ENCODE data around the gene ERG. TPM values are rescaled to one million over a fixed set of nuclear protein-coding genes. Genes with fewer than 3 reads are reported as not detected.

The ERG gene
- polyA plus RNA-seq, 3 donors, result 19.4 to 22.1 (median 21.1) TPM

DNA sequence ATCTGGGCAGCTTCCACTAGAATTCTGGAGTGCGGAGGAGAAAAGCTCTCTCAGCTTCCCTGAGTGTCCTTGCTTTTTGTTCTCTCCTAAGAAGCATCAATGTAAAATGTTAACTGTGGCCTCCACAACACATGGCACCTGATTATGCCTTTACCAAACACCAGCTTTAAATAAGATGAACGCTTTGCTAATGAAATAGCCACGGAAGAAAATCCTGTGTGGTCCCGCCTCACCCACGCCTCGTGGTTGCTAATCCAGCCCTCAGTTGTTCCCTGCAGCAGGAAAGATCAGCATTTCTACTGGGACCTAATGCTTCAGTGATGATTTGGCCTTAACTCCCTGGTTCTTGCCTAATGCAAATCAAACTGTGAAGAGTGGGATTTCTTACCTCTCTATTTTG is 1.8 kb upstream of the ERG start:
- no peak for DNase-seq (ENCODE audit: low read depth in 3 of 3, low spot score in 2 of 3)

DNA sequence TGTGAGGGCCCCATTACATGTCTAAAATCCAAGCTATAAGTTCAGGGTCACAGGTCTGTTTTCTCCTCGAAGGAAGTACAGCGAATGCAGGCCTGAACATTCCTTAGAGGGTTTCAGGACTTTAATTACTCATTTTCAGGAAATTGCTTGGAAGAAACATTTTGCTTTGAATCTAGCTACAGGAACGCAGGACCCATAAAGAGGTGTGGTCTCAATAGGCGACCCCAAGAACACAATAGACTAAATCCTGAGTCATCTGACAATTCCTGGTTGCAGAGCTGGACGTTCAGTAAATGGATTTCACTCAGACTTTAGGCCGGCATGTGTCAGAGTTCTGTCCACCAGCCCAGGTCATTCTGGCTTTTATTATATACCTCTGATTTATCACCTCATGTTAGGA is 1.0 kb upstream of the ERG start:
- no peak for DNase-seq (ENCODE audit: low read depth in 3 of 3, low spot score in 2 of 3)

DNA sequence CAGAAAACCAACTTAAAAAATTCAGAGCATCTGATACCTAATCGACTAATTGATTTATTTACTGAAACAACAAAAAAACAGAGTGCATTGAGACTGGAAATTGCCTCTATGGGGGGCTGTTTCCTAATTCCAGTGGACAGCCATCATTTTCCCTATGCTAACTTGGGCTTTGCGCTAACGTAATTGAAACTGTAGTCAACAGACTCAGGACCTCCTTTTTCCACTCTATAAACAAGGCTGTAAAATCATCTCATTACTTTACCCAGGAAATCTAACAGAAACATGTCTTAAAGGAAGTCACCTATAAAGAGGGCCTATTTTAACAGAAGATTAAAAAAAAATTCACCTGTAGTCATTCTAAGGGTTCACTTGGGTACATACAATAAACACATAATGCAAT is 2.1 kb downstream of the ERG start:
- no peak for DNase-seq (ENCODE audit: low read depth in 3 of 3, low spot score in 2 of 3)

DNA sequence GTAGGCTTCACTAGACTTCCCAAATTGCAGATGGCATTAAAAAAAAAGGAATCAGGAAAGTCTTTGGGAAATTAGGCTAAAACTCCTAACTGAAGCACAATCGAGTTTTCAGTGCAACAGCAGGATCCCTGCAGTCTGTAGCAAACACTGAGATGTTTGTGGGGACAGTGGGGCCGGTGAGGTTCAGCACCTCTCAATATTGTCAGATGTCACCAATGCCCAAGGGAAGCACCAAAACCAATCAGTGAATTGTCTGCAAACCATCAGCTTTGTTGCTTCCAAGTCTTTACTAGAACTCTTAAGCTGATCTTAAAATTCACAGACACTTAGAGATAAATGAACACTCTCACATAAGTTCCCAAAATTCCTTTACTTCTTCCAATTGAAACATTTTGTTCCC is 2.6 kb downstream of the ERG start:
- DNase-seq (ENCODE audit: low read depth in 3 of 3, low spot score in 2 of 3), result no peak

DNA sequence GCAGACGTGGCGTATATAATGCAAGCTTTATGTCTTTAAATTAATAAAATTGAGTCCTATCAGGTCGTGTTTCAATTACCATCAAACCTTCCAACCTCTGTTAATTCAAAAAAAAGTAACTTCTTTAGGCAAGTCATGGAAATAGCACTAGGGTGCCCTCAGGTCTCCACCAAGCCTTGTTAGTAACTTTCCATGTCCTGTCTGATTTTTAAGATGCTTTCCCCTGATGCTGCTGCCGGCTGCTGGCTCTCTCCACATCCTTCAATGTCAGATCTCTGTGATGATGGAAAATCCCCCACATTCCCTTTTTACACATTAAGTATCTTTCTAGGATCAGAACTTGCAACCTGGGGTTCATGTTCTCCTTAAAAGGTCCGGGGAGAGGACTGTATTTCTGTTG is 3.0 kb downstream of the ERG start:
- DNase-seq (ENCODE audit: low read depth in 3 of 3, low spot score in 2 of 3), result no peak

DNA sequence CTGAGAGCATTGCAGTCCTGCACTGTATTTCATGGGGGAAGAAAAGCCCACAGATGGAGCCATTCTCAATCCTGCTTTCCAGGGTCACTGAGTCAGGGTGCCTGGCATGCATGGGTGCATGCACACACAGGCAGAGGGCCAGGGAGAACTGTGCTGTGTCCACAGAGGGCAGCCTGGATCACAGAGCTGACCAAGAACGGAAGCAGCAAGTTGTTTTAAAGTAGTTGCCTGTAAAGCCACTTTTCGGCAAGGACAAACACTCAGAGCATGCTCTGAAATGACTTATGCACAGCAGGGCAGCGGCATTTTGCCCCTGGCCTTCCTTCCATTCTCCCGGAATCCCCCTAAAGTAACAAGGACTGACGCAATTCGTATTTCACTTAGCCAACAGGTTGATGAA is 3.6 kb downstream of the ERG start:
- DNase-seq (ENCODE audit: low read depth in 3 of 3, low spot score in 2 of 3), result no peak

DNA sequence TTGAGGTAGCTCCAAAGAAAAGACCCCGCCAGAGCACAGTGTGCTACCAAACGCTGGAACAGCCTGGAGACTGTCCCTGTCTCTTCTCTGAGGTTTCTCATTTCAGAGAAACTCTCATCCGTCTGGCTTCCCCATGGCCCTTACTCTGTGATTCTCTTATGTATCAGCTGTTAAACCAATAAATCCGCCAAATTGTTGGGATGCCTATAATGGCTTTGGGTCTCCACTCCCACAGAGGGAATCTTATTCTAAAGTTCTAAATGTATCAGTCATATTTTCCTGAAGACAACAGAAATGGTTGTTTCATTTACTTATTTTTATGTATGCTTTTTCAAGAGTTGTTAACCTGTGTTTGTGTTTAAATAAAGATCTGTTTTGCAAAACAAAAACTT is 4.0 kb downstream of the ERG start:
- DNase-seq (ENCODE audit: low read depth in 3 of 3, low spot score in 2 of 3), result no peak

DNA sequence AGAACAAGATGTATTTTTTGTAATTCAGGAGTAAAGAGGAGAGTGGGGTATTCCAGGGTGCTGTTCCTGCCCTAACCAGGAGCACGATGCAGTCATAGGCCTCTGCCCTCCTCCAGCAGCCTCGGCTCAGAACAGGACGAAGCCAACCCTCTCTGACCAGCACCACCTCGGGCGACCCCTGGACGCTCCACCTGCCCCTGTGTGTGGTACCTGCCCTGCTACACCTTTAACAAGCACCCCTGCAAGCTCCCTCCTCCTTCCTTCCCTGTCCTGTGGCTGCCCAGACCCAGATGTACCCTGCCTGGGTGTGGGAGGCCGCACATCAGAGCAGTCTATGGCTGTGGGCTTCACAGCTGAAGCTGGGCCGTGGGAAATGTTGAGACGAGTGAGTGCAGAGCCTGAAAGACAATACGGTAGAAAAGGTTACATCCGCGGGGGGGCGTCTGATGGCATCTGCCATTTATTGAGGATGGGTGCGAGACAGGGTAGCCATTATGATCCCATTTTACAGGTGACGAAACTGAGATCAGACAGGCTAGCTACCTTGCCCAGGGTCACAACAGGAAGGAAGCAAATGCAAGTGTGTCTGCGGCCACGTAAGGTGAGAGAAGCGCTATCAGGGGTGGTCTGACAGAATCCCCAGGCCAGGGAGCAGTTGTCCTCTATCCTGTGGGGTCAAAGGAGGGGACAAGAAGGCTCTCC is 4.6 kb downstream of the ERG start:
- DNase-seq (ENCODE audit: low read depth in 3 of 3, low spot score in 2 of 3), result no peak

DNA sequence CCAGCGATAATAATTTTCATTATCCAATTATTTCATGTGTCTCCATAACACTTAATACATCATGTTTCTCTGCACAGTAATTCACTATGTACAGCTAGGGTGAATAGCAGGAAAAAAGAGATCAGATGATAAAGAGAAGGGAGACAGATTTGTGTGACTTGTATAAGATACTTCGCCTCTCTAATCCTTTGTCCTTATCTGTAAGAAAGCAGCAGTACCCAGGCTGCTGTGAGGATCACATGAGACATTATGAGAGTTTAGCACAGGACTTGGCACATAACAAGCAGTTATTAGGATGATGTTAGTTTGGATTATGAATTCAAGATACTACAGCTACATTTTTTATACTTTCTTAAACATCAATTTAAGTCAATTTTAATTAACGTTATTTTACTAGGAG is 6.3 kb downstream of the ERG start:
- no peak for DNase-seq (ENCODE audit: low read depth in 3 of 3, low spot score in 2 of 3)

DNA sequence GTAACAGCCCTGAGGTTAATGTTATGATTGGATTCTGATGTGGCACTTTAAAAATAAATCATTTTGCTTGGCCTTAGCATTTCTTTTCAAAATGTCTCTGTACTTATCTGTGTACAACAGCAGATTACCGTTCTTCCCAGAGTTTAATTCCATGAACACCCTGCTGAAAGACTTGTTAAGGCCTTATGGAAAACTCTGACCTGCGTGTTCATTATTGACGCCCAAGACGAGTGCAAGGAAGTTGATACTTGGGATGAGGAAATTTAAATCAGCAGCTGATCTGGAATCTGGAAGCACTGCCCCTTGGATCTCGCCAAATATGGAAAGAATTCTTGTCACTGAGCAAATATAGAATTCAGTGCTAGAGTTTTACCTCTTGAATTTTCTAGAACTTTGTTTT is 6.7 kb downstream of the ERG start:
- DNase-seq (ENCODE audit: low read depth in 3 of 3, low spot score in 2 of 3), result no peak

DNA sequence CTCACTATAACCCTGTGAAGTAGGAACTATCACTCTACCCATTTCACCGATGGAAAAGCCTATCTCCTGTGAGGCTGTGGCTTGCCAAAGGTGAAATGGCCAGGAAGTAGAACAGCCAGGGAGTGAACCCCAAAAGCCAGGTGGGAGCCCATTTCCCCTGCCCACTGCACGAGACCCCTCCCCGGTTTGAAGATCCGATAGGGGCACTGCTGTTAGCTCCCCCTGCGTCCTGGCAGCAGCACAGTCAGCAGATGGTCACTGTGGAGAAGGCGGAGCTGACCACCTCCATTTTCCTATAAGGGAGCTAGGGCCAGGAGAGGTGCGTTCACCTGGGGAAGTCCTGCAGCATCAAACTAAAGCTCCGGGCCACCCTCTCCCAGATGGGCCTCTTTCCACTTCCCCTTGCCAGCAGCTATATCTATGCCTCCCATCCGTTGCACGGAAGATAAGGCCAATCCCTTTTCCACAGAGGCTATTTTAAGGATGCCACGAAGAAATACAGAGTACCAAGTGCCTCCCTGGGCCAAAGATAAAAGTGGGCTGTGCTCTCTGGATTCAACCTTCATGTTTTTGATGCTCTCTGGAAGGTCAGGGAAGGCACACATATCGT is 7.8 kb downstream of the ERG start:
- DNase-seq (ENCODE audit: low read depth in 3 of 3, low spot score in 2 of 3), result no peak

DNA sequence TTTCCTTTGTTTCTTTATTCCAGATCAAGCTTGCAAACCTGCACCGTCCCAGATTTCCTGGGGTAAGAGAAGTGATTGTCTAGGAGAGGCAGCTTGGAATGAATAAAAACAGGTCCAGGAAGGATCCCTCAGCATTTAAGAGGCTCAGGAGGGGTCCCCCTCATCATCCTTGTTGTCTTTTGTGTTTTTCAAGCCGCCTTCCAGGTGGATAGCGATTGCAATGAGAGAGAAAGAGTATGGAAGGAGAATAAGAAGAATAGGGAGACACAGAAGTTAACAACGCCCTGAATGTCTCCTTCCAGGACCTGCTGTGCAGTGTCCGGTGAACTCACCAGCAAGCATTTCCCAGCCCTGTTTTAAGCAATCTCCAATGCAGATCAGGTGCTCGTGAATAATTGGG is 8.5 kb downstream of the ERG start:
- DNase-seq (ENCODE audit: low read depth in 3 of 3, low spot score in 2 of 3), result no peak

DNA sequence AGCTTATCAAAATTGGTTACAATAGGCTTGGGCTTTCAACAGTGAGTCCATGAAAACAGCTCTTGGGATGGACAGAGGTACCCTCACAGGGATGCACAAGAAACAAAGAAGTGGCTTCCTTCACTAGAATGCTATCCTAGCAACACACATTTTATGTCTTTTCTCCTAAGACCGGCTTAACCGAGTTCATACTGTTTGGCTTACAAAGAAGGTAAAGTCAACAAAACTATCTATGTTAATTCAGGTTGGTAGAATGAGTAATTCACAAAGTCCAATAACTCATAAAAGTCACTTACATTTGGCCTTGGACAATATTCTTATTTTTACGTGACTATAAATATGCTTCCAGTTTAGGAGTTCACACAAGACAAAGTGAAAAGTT is 9.0 kb downstream of the ERG start:
- DNase-seq (ENCODE audit: low read depth in 3 of 3, low spot score in 2 of 3), result no peak

DNA sequence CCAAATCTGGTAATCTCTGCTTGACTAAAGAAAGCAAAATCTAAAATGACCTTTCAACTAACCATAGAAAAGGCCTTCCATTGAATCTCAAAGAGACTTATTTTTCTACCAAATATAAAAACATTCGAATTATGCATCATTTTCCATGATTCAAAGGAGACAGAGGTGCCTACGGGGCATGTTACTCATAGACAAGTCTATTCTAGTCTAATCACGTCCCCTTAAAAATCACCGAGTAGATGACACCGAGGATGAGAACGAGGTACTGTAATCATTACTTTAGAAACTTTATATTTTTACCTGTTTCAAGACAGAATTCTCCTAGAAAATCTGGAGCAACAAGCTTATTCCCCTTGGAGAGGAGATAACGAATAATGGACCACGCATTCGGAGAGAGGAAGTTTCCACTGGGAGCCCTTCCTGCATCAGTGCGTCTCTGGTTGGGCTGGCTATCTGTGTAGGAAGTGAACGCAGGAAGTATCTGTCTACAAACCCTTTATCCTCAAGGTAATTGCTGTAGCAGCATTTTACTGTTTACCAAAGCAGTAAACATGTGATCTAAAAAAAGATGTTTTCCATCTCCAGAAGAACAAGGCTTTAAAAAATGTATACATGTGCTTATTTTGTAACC is 9.5 kb downstream of the ERG start:
- DNase-seq (ENCODE audit: low read depth in 3 of 3, low spot score in 2 of 3), result no peak

DNA sequence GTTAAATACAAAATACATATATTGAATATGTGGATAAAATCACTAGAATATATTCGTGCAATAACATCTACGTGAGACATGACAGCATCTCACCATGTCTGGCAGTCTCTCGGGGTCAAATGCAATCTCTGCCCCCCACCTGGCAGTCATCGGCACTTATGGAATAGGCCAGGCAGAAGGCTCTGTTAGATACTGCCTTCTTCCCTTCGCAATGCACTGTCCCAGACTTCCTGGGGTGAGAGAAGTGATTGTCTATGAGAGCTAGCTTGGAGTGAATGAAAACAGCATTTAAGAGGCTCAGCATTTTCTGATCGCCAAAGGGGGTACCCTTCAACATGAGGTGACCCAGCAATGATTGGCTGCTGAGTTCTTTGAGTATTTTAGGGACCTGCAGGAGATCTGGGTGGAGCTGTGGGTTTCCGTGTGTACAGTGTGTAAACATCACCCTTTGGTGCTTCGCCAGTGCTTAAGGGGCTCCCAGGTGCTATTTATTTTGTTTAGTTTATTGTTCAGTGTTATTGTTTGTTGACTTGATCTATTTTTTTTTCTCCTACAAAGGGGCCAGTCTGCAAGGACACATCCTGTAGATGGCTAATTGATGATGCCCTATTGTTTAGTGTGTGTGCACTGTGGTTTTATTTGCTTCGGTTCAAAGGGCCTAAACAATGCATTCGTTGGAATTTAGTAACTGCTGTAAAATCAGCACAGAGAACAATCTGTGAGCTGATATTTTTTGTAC is 10.2 kb downstream of the ERG start:
- no peak for DNase-seq (ENCODE audit: low read depth in 3 of 3, low spot score in 2 of 3)

DNA sequence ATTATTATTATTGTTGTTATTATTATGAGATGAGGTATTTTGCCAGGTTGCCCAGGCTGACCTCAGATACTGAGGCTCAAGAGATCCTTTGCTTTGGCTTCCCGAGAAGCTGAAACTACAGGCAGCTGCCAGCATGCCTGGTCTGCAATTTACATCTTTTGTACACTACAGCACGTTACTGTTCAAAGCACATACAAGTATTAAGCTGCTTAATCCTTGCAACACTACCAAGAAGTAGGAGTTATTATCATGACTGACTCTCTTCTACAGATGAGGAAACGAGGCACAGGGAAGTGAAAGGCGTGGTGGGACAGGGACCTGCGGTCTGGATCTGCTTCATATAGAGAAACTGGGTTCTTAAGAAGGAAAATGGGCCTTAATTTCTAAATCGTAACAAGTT is 11.6 kb downstream of the ERG start:
- DNase-seq (ENCODE audit: low read depth in 3 of 3, low spot score in 2 of 3), result no peak

DNA sequence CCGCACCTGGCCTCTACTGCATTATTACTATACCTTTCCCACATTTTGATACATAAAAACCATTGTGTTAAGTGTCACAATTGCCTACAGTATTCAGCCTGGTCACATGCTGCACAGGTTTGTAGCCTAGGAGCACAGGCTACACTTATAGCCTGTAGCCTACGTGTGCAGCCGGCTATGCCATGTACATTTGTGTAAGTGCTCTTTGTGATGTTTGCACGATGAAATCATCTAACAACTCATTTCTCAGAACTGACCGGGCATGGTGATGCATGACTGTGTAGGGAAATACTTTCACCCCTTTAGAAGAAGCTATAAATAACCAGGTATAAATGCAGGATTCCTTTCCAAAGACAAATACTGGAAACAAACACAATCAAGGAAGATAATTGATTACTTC is 12.1 kb downstream of the ERG start:
- no peak for DNase-seq (ENCODE audit: low read depth in 3 of 3, low spot score in 2 of 3)

DNA sequence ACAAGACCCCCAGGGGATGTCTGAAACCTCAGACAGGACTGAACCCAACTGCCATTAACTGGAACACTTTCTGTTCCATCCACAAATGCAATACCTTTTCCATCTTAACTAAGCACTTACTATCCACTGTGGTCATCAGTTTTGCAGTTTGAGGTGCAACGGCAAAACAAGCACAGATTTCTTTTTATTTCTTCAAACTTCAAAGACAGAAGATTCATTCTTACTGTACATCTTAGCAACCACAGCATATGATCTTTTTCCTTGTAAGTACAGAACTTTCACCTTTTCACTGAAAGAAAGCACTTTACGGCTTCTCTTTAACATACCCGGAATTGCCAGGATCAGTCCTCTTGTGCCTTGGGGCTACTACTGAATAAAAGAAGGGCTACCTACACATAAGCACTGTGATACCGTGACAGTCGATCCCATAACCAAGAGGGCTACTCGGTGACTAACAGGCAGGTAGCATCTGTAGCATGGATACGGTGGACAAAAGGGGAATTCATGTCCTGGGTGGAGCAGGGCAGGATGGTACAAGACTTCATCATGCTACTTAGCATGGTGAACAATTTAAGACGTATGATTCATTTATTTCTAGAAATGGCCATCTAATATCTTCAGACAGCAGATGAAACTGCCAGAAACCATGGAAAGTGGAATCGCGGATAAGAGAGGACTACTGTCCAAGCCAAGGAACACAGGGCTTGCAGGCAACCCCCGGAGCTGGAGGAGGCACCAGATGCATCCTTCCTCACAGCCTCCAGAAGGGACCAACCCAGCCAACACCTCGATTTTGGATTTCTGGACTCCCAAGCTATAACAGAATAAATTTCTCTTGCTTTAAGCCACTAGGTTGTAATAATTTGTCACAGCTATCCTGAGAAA is 18.4 kb downstream of the ERG start:
- no peak for DNase-seq (ENCODE audit: low read depth in 3 of 3, low spot score in 2 of 3)

DNA sequence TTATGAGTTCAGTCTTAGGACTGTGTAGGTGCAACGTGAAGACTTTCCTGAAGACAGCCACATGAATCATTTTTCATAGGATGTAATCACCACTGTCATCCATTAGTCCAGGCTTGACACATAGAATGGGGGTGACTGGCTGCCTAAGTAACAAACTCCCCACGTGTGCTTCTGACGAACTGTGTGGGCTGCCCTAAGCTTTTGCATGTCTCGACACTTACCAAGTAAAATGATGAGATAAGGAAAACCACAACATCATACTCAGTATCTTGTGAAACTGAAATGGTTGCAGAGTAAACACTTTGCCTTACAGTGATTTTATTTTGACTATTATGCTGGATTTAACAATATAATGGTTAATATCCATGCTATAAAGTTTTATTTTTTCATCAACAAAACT is 19.5 kb downstream of the ERG start:
- no peak for DNase-seq (ENCODE audit: low read depth in 3 of 3, low spot score in 2 of 3)

DNA sequence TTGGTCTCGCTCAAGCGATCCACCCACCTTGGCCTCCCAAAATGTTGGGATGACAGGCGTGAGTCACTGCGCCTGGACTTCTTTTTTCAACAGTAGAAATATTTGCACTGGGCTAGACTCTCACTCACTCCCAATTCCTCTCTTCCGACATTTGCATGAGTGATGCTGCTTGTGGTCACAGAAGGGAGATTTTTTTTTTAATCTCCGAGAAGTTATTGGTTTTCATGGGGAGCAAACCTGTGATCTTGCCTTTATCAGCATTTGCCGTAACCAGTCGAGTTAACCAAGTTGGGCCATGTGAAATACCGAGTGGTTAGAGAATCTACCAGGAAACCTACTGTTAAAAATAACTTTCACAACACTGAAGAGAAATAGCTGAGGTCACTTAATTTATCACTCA is 21.1 kb downstream of the ERG start:
- no peak for DNase-seq (ENCODE audit: low read depth in 3 of 3, low spot score in 2 of 3)

DNA sequence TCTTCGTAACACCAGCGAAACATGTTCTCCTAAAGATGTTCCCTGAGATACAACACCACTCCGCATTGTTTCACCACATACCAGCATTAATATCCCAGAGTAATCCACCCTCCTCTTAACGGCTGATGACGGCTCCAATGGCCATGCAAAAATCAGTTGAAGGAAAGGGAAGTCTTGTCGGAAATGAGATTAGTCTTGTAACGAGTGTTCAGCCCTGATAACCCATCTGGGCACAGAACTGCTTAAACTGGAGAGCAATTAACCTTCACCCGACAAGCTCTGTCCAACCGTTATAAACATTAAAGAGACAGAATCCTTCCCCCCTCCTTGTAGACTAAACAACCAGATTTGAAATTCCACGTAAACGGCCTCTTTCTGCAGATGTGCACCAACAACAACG is 21.9 kb downstream of the ERG start:
- no peak for DNase-seq (ENCODE audit: low read depth in 3 of 3, low spot score in 2 of 3)
